CD4-positive, alpha-beta T cell treated with Interleukin-17A for 4 hours (primary cell): ENCODE results near the gene SLC5A3.

ENCODE experiments used
- DNase-seq: peaks from one replicate; pipeline ENCODE4 v3.0.0-alpha.2; 2020; ENCODE audit warnings: mixed read lengths

The SLC5A3 gene

DNA sequence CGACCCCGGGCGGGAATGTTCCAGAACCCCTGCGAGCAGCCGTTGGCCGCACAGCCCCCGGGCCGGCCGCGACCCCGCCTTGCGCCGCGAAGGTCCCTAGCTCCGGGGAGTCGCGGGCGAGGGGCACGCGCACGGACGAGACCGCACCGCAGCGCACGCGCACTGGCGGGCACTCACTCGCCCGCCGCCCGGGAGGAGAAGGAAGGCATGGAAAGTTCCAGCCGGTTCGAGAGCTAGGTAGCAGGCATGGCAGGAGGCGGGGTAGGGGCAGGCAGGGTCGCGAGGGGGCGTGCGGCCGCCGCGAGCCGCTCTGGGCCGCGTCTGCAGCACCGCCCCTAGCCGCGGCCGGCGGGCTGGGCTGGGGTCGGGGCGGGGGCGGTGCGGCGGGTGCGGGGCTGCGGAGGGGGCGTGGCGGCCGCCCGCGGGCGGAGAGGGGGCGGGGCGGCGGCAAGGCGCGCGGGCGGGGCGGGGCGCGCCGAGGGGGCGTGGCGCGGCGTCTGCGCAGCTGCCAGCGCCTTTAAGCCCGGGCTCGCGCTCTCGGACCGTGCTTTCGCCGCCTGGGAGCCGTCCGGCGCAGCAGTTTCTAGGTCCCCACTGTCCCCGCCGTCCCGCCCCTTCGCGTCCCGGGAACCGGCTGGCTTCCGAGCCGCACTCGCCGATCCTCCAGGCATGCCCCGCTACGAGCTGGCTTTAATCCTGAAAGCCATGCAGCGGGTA, at the start of gene SLC5A3, which contains the start of gene MRPS6:
TSS of gene SLC5A3 (plus strand) at position 547 of the 717 bp plus-strand sequence. CDS start 21,621 bp downstream, outside the sequence.
TSS of gene MRPS6 (plus strand) at position 547 of the 717 bp plus-strand sequence. CDS start at position 670, 123 bp downstream.
- peak; percentile 86 for DNase-seq

DNA sequence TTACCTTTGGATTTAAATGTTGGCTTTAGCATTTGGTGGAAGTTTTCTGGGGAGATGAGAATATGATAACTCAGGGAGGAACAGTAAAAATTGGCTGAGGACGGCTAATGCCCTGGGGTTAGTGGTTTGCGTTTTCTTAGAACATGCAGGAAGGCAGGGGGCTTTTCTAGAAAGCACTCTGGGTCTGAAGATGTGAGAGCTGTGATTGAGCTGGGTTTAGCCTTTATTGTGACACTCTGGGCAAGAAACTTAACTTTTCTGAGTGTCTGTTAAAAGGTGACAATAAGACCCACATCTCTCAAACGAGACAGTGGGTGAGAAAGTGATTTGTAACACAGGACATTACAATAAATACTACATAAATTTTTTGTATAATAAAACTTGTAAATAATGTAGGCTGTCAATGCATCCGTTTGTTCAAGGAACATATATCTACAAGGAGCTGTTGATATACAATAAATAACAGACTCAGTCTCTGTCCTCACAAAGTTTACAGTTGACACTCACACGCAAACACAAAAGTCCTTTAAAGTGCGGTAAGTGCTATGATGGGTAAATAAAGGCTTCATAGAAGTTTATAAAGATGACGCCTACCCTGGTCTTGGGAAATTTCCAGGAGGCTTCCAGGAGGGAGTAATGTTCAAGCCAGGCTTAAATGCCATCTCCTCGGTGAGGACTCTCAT, 49.5 kb upstream of the SLC5A3 start:
- DNase-seq: no peak

DNA sequence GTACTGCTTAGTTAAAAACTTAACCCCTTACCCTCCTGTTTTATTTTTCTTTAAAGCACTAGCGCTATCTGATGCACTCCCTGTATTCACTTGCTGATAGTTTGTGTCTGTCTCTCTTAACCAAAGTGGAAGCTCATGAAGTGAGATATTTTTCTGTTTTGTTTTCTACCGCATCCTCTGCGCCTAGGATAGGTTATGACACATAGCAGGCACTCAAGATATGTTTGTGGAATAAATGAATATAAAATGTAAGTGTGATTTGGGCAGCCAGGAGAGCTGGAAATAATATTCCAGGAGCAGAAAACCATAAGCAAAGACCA, 49.0 kb upstream of the SLC5A3 start:
- DNase-seq: no peak

DNA sequence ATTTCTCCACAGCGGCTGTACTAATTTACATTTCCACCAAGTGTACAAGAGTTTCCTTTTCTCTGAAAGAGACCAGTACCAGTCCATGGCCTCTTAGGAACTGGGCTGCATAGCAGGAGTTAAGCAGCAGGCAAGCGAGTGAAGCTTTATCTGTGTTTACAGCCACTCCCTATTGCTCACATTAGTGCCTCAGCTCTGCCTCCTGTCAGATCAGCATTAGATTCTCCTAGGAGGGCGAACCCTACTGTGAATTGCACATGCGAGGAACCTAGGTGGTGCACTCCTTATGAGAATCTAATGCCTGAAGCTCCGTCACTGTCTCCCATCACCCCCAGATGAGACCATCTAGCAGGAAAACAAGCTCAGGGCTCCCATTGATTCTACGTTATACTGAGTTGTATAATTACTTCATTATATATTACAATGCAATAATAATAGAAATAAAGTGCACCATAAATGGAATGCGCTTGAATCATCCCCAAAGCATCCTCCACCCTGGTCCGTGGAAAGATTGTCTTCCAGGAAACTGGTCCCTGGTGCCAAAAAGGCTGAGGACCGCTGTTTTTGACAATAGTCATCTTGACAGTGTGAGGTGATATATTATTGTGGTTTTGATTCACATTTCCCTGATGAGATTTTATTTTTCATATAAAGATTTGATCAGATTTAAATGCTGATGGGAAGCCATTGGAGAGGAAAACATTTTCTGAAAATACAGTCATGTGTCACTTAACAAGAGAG, 45.5 kb upstream of the SLC5A3 start:
- no peak for DNase-seq

DNA sequence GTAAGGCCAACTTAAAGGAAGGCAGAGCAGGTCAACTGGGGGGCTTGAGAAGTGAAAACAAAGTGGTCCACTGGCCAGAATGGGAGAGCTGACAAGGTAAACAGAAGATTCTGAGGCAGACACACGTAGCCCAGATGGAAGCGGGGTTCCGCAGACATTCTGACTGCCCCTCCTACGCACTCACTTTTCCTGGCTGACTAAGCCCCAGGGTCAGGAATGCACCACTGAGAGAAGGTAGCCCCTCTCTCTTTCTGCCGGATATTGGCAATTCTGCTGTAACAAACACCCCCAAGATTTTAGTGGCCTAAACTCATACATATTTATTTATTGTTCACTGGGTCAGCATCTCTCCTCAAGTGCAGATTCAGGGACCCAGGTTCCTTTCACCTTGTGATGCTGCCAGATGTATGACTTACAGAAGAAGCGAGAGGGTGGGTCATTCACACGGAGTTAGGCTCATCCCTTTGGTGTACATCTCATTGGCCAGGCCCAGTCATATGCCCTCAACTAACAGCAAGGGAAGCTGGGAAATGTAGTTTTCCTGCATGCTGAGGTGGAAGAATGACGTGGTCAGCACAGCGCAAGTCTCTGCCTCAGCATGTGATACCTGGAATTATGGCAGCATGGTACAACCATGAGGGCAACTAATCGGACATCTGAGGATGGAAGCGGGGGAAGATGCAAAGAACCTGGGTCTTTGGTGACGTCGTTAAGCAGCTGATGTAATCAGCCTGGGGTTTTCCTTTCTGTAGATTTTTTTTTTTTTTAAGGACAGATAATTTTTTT, 43.4 kb upstream of the SLC5A3 start:
- DNase-seq: peak; percentile 54

DNA sequence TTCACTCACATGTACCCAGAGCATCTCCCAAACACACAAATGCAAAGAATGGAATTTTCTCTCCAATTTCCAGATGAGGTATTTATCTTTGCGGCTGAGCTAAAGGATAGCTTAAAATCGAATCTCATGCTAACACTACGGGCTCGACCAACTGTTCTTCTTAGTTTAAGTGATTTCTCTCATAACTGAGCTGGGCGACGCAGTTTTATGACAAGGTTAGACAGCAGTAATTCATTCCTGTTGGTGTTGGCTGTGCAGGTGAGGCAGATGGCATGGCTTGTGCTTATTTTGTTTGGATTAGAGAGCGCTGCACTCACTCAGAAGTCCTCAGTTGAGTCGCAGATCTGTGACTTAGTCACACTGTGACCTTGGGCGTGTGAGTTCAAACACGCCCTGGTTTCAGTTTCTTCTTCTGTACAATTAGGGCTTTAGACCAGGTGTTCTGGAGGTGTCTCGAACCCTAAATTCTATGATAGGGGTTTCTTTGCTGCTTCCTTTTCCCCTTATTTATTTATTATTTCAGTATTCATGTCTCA, 41.5 kb upstream of the SLC5A3 start:
- no peak for DNase-seq

DNA sequence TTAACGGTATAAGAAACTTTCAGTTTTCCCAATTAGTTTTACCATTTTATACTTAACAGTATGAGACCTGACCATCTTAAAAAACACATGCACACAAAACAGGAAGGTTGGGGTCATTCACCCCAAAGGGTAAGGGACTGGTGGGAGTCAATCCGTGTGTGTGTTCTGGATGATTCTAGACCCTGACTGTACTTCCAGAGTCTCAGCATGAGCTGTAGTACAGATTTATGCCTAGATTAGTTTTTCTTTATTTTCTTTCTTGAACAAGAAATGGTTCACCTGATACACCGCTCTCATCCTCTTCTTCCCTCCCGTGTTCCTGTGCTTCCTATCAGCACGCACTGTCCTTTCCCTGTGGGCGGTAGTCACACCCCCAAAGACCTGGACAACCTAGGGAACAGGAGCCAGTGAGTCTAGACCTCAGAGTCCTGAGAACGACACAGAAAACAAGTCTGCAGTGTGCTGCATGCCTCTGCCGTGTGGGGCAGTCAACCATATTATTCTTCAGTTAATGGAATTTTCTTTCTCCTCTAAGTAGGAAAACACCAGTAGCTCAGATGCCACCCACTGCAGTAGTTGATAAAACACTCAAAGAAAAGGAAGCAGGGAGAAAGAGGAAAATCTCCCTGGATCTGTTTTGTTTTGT, 38.9 kb upstream of the SLC5A3 start:
- DNase-seq: no peak

DNA sequence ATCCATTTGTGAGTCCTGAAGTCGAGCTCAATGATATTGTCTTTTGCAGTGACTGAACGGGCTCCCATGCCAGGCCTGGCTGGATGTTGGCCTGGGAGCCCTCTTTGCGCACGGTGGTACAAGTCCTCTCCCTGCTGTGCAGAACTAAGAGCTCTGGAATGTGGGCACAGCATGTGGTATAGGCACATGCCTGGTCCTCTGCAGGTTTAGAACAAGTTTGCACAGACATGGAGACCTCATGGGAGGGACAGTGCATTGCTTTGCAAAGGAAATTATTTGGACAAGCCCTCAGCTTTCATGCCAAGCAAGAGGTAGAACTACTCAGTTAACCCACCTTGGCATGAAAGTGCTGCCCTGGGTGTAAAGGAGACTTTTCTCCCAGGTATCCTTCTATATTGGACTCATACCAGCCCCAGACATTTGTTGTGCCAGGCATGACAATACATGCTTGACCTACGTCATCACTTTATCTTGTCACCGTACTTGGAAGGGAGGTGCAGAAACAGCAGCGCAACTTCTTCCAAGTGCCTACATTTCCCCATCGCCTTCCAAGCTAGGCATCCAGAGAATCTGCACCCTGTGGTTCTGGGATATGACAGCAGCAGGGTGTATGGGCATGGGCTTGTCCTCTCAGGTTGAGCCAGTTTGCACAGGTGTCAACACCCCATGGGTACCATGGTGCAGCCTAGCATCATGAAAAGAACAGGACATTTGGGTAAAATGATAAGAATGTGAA, 37.6 kb upstream of the SLC5A3 start:
- no peak for DNase-seq

DNA sequence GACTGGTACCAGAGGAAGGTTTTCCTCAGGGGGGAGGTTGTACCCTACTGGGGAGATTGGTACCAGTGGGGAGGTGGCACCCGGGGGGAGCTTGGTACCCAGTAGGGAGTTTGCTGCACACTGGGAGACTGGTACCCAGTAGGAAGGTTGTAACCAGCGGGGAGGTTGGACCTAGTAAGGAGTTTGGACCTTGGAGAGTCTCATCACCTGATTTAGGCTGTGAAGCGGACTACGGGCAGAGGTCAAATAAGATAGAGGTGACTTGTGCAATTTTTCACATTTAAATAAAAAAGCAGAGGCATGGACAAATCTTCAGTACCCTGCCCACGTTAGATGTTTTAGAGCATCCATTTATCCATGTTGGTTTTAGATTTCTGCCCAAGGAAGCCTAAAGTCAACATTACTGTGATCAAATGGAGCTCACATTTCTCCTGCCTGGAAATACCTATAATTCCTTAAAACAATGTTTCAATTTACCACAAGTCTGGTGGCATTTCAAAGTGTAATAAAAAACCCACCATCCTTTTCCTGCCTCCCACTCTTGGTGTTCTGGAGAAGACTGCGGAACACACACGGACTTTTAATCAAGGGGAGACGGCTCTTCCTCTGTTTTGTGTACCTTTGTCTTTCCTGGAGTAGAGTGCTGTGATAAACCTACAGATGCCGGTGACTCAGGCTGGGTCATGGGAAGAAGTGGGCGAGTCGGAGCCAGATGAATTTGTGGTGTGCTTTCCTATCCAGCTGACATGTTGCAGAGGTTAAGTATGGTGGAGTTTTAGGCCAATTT, 36.2 kb upstream of the SLC5A3 start:
- no peak for DNase-seq

DNA sequence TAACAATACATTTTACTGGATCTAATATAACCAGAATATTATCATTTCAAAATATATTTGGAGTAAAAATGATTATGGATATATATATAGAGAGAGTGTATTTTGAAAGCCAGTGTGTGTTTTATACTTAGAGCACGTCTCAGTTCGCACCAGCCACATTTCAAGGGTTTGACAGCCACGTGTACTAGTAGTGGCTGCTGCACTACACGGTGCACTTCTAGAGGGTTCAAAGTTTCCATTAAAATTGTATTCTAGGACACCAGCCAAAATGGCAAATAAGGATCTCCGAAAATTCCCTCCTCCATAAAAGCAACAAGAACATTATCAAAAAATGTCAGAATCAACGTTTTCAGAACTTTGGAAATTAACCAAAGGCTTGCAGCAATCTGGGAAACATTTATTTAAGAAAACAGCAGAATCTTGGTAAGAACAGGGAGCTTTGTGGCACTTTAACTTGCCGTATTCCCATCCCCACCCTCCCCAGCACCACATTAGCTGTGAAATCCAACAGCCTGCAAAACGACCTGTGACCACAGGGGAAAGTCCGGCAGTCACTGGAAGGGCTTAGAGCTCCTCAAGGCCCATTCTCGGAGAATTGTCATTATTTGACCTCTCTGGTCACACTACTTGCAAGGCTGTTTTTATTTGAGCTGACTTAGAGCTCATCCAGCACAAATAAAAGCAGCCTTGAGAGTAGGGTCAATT, 33.5 kb upstream of the SLC5A3 start:
- DNase-seq: no peak

DNA sequence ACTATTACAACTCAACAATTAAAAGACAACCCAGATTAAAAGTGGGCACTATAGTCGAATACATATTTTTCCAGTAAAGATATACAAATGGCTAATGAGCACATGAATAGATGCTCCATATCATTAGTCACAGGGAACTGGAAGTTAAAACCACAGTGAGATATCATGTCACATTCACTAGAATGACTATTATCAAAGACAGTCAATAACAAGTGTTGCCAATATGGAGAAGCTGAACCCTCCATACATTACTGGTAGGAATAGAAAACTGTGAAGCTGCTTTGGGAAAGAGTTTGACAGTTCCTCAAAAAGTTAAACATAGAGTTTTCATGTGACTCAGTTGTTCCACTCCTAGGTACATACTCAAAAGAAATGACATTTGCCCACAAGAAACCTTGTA, 30.6 kb upstream of the SLC5A3 start:
- DNase-seq: no peak

DNA sequence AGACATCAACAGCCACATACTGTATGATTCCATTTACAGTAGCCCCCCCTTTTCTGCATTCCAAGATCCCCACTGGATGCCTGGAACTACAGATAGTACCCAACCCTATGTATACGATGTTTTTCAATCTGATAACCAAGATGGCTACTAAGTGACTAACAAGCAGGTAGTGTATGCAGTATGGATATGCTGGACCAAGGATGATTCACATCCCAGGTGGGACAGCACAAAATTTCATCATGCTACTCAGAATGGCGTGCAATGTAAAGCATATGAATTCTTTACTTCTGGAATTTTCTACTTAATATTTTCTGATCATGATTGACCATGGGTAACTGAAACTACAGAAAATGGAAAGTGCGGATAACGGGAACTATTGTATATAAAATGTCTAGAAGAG, 30.0 kb upstream of the SLC5A3 start:
- DNase-seq: no peak

DNA sequence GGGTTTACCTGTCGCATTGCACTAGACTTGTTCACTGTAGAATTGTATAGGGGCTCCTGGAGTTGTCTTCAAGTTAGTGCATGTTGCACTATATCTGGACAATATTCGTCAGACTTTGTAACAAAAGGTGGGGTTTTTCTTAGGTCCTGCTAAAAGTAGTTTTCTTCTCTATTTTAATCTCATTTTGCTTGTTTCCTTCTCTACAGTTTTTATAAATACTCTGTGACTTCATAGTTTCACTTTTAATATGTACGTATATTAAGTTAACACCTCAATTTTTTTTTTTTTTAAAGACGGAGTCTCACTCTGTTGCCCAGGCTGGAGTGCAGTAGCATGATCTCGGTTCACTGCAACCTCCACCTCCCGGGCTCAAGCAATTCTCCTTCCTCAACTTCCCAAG, 26.5 kb upstream of the SLC5A3 start:
- no peak for DNase-seq

DNA sequence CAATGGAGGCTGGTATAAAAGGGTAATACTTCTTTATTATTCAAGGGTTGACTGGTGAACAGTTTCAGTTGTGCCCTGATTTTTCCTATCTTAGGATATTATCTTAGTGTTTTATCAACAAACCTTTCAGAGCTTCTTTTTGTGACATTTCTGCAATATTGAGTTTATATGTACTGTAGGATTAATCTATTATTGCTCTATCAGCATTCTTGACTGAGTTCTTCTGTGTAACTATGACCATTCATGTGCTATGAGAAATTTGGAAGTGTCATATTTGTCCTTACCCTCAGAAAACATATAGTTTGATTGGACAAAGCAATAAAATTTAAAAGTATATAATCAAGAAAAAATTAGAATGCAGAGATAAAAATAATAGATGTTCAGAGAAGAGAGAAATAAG, 25.5 kb upstream of the SLC5A3 start:
- DNase-seq: no peak

DNA sequence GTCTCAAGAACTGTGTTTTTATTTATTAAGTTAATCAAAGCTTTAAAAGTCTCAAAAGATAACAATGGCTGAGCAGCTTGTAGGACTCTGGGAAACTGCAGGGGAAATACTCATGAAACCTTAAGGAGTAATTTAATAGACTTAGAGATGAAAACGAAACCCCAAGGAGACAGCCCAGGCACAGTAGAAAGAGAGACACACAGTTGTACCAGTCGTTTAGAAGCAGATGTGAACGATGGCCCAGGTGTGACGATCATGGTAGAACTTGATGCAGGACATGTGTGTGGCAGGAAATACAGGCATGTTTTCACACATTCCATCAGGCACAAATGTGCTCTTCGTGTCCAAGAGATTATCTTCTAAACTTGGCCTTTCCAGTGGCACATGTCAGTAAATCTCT, 21.2 kb upstream of the SLC5A3 start:
- DNase-seq: no peak

DNA sequence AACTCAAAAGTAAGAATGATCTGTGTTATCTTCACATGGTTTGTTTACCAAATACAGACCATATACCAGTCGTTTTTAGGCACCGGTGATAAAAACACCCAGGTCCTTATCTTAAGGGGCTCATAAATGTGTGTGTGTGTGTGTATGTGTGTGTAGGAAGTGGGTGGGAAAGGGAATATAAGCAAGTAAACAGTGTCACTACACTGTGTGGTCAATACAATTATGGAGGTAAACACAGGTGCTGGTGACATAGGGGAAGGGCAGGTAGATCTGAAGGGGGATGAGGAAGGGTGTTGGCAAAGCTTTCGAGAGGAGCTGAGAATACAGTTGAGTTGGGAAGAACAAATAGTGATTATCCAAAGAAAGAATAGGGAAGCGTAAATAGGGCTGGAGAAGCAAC, 19.1 kb upstream of the SLC5A3 start:
- no peak for DNase-seq

DNA sequence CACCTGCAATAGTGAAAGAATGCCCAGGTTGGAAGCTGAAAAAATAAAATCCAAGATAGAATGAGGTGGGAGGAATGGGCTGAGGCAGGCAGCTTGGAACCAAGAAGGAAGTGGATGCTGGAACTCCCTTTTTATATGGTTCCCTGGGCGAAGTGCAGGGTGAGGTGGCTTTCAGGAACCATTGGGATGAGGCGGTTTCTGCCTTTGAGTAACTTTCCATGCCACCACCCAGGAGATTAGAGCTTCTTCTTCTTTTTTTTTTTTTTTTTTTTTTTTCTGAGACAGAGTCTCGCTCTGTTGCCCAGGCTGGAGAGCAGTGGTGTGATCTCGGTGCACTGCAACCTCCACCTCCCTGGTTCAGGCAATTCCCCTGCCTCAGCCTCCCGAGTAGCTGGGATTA, 17.8 kb upstream of the SLC5A3 start:
- DNase-seq: no peak

DNA sequence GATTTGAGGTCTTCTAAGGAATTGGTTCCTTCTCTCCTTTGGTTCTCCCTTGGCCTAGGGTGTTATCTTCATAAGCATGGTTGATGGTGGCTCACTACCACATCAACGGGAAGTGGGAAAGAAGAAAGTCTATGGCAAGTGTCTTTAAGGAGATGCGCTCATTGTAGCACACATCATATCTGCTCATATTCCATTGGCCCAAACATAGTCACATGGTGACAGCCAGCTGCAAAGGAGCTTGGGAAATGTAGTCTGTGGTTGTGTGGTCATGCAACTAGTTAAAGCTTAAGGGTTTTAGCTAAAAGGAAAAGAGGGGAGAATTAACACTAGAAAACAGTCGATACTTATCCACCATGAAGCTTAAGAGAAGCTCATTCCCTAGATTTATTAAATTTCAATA, 11.4 kb upstream of the SLC5A3 start:
- DNase-seq: no peak

DNA sequence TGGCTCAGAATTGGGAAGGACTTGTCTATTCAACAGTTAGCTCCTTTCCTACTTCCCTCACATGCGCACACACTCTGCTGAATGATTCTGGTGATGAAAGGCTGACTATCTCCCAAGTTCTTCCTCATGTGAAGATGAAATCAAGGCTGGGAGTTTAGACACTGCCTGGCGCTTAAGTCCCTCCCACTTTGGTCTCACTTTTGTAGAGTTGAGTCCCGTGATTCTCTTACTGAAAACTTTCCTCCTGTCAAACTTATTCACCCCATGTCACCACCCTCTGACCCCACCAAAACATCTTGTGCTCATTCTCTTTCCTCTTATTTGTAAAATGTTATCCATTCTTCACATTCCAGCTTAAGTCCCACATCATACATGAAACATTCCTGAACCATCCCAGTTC, 8.4 kb upstream of the SLC5A3 start:
- DNase-seq: no peak

DNA sequence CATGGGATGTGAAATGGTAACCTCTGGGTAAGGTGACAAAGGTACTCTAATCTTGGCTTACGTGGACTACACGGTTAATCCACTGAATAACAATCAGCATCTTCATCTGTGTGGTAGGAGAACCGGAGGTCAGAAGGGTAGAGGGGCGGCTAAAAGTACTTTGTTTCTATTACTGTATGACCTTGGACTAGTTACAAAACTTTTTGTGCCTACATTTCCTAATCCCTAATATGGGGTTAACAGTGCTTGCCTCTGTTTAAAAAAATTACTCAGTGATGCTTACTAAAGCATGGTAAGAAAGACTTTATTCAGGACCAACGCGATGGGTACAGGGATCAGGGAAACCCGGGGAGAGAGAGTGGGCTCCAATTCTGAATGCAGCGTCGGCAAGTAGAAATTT, 1.7 kb upstream of the SLC5A3 start:
- DNase-seq: no peak
